SH-SY5Y (cell line): ENCODE data around the gene ANXA10.

ENCODE experiments used
- GATA2 ChIP-seq: IDR thresholded peaks from 2 replicates; pipeline ENCODE4 v1.6.1; 2011; ENCODE audit warnings: mild to moderate bottlenecking, low read depth, low read length
- GATA3 ChIP-seq: IDR thresholded peaks from 2 replicates; pipeline ENCODE4 v1.6.1; 2011; ENCODE audit warnings: low read depth, mild to moderate bottlenecking, low read length, moderate library complexity

GRCh38 chr4:168059251-168059650 lies 33.1 kb upstream of the ANXA10 start:
- TF ChIP-seq GATA2 (no peak), GATA3 (no peak)
